ENCODE data around the gene PLAAT4.
A peak's percentile ranks its signal among the peaks of the same experiment; 100 is the strongest.
"Not testable (repeated sequence)": the region's sequence is repeated elsewhere in the genome, so short reads cannot be mapped to it uniquely, and the experiment has no call there.

PLAAT4 gene

DNA sequence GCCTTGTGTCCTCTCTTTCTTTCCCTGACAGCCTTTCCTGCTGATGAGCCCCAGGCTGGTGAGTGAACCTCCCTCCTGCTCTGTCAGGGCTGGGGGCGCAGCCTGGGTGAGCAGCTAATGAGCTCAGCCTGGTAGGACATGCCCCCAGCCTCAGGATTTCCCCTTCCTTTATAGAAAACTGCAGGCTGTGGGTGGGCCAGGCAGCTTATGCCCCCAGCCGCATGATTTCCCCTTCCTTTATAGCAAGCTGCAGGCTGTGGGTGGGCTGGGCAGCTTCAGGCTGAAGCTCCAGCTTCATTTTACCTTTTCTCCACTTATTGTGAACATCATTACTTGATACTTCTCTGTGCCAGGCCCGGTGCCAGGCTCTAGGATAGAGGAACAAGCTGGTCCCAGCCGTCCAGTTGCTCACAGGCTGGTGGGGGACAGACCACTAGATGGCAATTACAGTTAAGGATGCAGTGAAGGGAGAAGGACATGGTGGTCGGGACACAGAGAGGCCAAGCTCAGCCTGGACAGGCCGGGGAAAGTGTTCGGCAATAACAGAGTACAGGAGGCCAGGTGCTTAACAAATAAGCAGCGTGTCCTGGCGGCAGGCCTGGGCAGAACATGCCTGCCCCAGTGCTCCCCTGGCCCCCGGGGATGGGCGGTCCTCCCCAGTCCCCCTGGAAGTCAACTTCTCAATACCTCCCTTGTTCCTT is 25.4 kb upstream of the PLAAT4 start:
- DNase-seq: no peak

DNA sequence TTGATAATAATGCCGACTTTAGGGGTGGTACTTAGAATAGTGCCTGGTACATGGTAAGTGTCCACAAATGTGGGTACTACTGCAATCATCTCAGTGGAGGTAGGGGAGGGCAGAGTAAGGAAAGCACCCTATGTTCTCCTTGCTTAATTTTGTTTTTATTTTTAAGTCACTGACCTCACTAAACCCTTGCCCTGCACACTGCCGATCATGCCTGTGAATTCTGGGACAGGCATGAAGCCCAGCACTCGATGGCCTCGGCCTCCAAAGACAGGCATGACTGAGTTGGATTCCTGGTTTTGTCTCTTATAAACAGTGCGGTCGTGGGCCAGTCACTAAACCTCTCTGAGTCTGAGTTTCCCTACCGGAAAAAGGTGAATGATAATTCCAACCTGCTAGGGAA is 23.8 kb upstream of the PLAAT4 start:
- no peak for DNase-seq

DNA sequence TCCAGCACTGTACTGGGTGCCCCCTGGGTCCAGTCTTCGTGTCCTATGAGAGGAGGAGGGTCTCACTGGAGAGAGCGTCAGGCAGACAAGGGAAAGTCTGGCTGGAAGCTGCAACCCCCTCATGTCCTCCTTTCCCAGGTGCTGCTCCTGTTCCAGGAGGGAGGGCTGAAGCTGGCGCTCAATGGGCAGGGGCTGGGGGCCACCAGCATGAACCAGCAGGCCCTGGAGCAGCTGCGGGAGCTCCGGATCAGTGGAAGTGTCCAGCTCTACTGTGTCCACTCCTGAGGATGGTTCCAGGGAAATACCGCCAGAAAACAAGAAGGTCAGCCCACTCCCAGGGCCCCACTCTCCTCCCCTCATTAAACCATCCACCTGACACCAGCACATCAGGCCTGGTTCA is 20.5 kb upstream of the PLAAT4 start:
- no peak for DNase-seq

DNA sequence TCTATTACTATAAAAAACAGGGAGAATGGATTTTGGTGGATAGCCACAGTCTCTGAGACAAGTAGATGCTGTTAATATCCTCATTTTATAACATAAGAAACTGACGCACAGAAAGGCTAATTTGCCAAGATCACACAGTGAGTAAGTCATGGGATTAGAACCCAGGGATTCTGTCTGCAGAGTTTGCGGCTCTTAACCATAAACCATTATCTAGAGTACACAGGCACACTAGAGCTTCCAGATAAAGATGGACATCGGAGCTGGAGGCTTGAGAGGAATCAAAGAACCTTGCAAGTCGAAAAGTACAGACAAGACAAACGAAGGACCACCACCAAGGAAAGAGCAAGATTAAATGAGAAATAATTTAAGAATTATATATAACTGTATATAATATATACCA is 19.5 kb upstream of the PLAAT4 start:
- no peak for DNase-seq

DNA sequence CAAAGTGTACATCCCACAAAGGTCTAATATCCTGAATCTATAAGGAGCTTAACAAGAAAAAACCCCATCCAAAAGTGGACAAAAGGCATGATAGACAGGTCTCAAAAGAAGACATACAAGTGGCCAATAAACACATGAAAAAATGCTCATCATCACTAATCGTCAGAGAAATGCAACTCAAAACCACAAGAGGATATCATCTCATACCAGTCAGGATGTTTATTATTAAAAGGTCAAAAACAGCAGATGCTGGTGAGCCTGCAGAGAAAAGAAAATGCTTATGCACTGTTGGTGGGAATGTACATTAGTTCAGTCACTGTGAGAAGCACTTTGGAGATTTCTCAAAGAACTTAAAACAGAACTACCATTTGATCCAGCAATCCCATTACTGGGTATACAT is 18.1 kb upstream of the PLAAT4 start:
- DNase-seq: peak in 1 of 5 donors; percentile 17

DNA sequence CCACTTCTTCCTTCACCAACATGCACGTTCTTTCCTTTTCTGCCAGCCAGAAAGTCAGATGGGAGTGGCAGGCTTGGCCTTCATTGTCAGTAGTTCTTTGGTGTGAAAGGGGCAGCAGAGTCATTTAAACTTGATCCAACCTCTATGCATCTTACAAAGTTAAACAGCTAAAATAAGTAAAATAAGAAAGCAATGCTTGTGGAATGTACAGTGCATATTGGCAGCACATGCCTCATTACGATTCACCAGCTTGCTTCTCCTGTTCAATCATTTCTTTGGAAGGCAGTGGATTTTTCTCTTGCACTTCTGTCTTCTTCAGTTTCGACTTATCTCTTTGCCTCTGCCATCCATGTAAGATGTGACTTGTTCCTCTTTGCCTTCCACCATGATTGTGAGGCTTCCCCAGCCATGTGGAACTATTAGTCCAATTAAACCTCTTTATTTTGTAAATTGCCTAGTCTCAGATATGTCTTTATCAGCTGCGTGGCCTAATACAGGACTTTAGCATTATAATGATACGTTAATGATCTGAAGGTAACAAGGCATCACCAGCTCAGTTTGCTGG is 15.9 kb upstream of the PLAAT4 start:
- no peak for DNase-seq

DNA sequence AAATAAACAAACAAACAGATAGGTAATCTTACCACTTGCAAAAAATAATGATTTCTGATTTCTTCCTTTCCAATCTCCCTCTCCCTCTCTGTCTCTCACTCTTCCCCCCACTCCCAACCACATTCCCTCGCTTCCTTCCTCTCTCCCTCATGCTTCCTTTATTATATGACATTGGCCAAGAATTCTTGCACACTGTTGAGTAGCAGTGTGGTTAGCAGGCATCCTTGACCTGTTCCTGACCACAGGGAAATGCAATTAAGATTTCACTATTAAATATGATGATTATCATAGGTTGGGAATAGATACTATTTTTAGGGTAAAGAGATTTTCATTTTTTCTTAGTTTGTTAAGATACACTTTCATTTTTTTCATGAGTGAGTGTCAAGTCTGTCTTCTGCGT is 14.7 kb upstream of the PLAAT4 start:
- DNase-seq: no peak

DNA sequence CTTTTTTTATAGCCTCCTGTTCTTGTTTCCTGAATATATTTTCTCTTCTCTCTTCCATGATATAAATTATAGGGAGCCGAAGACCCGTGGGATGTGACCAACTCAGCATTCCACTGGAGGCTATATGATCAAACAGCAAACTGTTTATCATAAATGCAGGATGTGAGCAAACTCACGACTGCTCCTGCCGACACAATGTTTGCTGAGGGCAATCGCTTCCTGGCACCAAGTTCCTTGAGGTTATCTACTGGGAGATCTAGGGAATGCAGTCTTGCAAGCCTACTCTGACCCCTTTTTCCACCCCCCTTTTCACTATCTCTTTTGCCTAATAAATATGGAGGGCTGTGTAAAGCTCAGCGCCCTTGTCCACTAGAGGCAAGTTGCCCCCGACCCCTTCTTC is 13.5 kb upstream of the PLAAT4 start:
- no peak for DNase-seq

DNA sequence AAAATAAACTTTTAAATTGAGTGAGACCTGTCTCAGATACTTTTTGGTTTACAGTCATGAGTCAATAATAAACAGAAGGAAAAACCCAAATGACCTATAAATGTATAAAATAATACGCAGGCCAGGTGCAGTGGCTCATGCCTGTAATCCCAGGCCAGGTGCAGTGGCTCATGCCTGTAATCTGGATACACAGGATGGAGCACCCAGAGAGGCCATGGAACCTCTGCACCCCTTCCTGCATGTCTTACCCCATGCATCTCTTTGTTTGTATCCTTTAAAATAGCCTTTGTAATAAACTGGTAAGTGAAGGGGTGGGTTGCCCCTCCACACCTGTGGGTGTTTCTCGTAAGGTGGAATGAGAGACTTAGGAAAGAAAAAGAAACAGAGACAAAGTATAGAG is 8.9 kb upstream of the PLAAT4 start:
- DNase-seq: no peak

DNA sequence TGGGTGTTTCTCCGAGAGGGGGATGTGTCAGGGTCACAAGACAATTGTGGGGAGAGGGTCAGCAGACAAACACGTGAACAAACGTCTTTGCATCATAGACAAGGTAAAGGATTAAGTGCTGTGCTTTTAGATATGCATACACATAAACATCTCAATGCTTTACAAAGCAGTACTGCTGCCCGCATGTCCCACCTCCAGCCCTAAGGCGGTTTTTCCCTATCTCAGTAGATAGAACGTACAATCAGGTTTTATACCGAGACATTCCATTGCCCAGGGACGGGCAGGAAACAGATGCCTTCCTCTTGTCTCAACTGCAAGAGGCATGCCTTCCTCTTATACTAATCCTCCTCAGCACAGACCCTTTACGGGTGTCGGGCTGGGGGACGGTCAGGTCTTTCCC is 8.5 kb upstream of the PLAAT4 start:
- not testable (repeated sequence) for DNase-seq

DNA sequence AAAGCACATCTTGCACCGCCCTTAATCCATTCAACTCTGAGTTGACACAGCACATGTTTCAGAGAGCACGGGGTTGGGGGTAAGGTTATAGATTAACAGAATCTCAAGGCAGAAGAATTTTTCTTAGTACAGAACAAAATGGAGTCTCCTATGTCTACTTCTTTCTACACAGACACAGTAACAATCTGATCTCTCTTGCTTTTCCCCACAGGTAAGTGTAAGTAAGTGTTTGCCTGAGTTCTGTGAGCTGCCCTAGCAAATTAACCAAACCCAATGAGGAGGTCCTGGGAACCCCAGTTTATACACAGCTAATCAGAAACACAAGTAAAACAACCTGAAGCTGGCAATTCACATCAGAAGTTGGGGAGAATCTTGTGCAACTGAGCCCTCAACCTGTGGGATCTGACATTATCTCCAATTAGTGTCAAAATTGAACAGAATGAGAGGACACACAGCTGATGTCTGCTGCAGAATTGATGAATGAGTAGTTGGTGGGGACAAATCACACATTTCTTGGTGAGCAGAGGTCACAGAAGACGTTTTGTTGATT is 7.8 kb upstream of the PLAAT4 start:
- not testable (repeated sequence) for DNase-seq

DNA sequence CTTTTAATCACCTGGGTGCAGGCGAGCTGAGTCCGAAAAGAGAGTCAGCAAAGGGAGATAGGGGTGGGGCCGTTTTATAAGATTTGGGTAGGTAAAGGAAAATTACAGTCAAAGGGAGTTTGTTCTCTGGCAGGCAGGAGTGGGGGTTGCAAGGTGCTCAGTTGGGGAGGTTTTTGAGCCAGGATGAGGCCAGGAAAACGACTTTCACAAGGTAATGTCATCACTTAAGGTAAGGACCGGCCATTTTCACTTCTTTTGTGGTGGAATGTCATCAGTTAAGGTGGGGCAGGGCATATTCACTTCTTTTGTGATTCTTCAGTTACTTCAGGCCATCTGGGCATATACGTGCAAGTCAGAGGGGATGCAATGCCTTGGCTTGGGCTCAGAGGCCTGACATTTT is 7.2 kb upstream of the PLAAT4 start:
- DNase-seq: not testable (repeated sequence)

DNA sequence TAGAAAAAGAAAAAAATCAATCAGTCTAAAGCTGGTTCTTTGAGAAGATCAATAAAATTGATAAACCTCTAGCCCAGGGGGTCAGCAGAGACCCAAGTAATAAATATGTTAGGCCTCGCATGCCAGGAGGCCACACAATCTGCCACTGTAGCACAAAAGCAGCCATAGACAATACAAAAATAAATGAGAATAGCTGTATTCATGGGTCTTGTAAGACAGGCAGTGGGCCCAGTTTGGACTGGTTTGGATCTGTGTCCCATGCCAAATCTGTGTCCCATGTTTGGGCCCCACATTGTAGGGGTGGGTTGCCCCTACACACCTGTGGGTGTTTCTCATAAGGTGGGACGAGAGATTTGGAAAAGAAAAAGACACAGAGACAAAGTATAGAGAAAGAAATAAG is 6.6 kb upstream of the PLAAT4 start:
- no peak for DNase-seq

DNA sequence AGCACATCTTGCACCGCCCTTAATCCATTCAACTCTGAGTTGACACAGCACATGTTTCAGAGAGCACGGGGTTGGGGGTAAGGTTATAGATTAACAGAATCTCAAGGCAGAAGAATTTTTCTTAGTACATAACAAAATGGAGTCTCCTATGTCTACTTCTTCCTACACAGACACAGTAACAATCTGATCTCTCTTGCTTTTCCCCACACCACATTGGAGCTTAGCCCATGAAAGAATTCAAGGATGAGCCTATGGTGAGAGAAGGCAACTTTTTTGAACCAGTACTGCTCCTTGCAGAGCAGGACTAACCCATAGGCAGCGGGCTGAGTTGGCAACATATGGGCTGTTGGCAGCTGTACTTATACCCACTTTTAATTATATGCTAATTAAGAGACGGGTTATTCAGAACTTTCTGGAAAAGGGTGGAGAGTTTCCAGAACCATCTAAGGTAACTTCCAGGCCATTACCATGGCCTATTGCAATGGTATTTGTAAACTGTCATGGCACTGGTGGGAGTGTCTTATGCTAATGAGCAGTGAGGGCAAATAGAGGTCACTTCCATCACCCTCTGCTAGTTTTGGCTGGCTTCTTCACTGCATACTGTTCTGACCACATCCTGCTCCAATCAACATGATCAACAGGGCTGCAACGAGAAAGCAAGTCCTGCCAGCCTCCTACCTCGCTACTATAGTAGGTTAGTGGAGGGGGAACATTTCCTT is 5.4 kb upstream of the PLAAT4 start:
- DNase-seq: peak; percentile 22 to 84 (median 53)

DNA sequence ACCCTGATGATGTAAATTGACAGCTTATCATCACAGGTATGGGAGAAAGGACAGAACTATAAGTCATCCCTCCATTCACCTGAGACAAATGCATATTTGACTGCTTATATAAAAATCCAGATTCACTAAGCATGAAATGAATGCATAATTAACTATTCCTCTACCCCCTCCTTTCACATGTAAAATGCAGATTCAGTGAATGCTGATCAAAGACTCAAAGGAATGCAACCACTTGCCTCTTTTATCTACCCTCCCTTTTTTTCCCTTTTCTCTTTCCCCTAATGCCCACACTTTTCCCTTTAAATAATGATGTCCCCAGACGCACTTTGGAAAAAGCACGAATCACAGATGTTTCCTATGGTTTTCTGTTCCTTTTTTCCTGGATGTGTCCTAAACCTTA is 4.5 kb upstream of the PLAAT4 start:
- DNase-seq: no peak

DNA sequence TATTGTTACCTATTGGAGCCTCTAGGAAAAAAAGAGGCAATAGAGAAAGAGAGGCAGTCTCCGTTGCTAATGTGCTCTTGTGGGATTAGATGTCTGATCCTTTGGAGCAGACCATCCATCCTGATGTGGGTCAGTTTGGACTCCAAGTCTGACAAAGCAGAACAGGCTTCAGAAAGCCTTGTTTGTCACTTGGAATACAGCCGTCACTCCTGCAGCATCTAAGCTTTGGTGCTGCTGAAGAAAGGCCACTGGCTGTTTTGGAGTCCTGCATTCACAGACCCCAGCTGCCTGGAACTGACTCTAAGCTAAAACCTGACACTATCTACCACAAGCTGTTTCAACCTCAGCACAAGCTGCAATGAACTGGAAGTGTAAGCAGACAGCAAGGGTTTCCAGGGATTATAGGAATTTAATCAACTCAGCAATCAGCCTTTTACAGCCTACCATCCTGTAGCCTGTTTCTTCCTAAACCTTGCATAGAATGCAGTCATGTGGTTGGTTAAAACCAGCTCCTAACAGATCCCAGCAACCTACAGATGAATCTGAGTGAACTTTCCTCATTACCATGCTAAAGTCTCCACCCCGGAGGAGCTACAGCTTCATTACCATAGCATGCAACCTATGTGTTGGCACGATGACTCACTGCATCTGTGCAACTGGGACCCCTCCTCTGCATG is 3.7 kb upstream of the PLAAT4 start:
- DNase-seq: no peak

DNA sequence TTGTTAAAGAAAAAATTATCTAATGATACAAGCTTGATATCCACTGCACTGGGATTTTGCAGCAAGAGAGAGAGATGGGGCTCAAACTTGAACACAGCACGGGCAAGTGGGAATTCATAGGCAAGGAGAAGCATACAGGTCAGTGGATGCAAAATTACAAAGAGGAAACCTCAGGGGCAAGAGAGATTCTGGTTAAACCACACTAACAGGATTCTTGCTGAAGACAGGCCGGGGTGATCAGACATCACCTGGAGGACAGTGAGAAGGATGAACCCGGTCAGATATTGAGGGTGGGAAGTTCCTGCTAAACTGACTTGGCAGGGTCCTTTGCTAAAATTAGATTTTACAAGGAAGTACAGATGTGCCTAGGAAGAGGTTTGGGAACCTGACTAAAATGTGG is 2.5 kb upstream of the PLAAT4 start:
- DNase-seq: no peak

DNA sequence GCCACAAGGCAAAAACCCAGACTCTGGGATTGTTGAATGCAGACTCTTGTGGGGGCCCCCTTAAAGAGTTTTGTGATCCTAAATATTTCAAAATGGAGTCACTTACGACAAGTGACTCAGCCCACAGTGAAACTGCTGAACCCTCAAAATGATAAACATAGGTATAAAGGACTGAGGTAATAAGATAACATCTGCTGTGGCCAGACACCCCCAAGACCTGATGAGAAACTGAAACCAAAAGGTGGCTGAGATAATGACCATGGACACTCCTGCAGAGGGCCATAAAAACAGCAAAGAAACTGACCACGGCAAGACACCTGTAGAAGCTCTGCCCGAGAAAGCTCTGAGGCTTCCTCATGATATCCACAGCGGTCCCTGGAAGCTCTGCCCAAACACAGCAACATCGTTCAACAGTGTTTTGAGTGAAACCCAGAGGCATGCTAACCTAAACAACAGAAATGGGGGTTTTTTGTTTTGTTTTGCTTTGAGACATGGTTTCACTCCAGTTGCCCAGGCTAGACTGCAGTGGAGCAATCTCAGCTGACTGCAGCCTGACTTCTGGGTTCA is 1.6 kb upstream of the PLAAT4 start:
- DNase-seq: peak in 2 of 5 donors; percentile 9 to 43

DNA sequence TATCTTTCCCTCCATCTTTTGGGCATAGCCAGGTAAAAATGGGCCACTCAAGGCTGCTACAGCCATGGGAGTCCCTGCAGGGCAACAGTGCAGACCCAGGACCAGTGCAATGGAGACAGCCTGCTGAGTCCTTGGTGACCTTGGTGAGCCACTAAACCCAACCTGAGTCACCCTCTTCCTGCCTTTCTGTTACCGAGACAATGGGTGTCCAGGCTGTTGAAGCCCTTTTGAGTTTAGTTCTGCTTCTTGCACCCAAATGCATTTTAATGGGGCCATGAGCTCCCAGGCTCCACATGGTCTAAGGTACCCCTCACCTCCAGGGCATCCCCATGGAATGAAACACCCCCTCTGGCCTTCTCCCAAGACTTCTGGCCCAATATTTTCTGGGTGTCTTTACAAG is 874 bp upstream of the PLAAT4 start:
- peak in 2 of 5 donors; percentile 12 to 53 for DNase-seq

DNA sequence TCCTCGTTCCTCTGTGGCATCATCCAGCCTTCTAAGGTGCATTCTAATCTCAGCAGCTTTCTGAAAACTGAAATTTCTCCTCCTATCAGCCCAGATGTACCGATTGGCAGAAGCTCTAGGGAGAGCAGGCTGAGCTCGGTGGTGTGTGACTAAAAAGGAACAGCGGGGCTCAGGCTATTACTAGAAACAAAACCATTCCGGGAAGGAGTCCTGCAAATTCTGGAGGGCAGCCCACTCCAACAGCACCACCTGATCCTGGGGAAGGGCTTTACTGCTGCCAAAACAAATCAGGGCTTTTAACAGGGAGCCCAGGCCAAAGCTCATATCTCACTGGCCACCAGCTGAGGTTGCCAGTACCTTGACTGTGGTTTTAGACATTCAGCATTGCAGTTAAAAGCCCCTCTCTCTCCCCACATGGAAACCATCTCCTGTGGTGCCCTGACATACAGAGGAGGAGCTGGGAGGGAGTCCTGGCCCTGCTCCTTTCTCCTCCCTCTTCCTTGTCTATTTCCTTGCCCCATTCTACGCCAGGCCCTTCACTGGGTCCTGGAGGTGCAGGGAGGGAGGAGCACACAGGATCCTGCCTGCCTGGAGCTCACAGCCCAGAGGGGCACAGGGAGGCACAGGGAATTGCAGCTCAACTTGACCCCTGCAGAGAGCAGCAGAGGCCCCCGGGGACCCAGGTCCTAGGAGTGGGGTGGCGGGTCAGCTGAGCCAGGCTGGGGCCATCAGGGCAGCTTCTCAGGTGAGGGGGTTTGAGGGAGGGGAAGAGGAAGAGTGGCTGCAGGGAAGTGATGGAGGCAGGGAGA is 889 bp downstream of the PLAAT4 start:
- DNase-seq: peak in 1 of 5 donors; percentile 37

DNA sequence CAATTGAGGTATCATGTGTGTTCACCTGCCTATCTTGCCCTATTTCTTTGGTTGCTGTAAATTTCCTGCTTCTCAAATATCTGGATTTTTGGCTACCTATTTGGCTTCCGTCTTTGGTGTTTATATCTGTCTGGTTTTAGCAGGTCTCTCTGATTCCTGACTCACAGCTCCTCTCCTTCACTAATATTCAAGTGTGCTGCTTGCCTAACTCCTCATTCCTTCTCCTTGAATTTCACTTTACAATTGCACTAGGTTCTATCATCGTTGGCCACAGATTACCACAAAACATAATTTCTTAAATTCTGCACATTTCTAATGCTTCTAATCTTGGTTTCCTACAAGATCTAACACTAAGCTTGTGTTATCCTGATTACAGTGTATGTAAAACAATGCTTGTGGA is 5.9 kb downstream of the PLAAT4 start:
- not testable (repeated sequence) for DNase-seq

DNA sequence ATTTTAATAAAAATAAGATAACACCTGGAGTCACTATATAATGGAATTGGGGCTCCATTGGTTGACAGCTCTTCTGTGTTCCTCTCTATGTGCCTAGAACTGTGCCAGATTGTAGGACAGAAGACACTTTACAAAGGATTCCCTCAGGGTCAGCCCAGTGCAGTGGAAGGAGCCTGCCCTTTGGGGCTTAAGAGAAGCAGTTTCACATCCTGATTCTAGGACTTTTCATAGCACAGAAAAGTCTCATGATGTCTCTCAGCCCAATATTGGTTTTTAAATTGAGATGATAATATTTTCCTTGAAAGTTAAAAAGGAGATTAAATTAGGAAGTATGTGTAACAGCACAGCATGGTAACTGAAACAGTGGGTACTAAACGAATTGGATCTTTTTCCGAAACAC is 7.1 kb downstream of the PLAAT4 start:
- no peak for DNase-seq
